GM18517 (cell line): ENCODE data around the gene CSTPP1.

Experiments used
- ATAC-seq: cut with Tn5 transposase; IDR thresholded peaks from one replicate; pipeline ENCODE4 v1.9.1; 2021; ENCODE audit warnings: mild to moderate bottlenecking, moderate library complexity; ENCODE audit not compliant: unreplicated experiment

Gene CSTPP1

GRCh38 chr11:47176328-47177228 is 240.0 kb downstream of the CSTPP1 start, which contains the start of gene ARFGAP2:
TSS of gene ARFGAP2 (minus strand) at chr11:47176879. CDS start at chr11:47176853, 26 bp downstream.
- ATAC-seq = peak; percentile 75

- ATAC-seq = peak; percentile 57
These were observed 240.8 kb downstream of the CSTPP1 start for GRCh38 chr11:47177229-47177845.

- no peak for ATAC-seq
These were observed 241.3 kb downstream of the CSTPP1 start for GRCh38 chr11:47177846-47178245.

GRCh38 chr11:47178316-47178715 is 241.8 kb downstream of the CSTPP1 start:
- no peak for ATAC-seq

- ATAC-seq = no peak
These were observed 242.4 kb downstream of the CSTPP1 start for GRCh38 chr11:47178737-47179654.

GRCh38 chr11:47179655-47179991 is 243.1 kb downstream of the CSTPP1 start:
- ATAC-seq = no peak

GRCh38 chr11:47180006-47180787 is 243.6 kb downstream of the CSTPP1 start:
- no peak for ATAC-seq

- no peak for ATAC-seq
These were observed 244.7 kb downstream of the CSTPP1 start for GRCh38 chr11:47181271-47181670.

- no peak for ATAC-seq
These were observed 245.8 kb downstream of the CSTPP1 start for GRCh38 chr11:47182380-47182779.

GRCh38 chr11:47183031-47183856 is 246.7 kb downstream of the CSTPP1 start:
- ATAC-seq = no peak

GRCh38 chr11:47183969-47184368 is 247.4 kb downstream of the CSTPP1 start:
- no peak for ATAC-seq

GRCh38 chr11:47184711-47185304 is 248.2 kb downstream of the CSTPP1 start:
- ATAC-seq = no peak

- ATAC-seq = no peak
These were observed 248.9 kb downstream of the CSTPP1 start for GRCh38 chr11:47185305-47186075.

GRCh38 chr11:47186076-47186699 is 249.6 kb downstream of the CSTPP1 start, which contains the start of gene PACSIN3:
TSS of gene PACSIN3 (minus strand) at chr11:47186434. CDS start at chr11:47182727, 3,707 bp downstream.
- ATAC-seq = no peak

GRCh38 chr11:47186700-47187695 is 250.4 kb downstream of the CSTPP1 start:
- no peak for ATAC-seq

- ATAC-seq = no peak
These were observed 251.2 kb downstream of the CSTPP1 start for GRCh38 chr11:47187723-47188122.

- no peak for ATAC-seq
These were observed 251.7 kb downstream of the CSTPP1 start for GRCh38 chr11:47188259-47188658.
